Stimulated activated CD4-positive, alpha-beta T cell treated with anti-CD3 and anti-CD28 coated beads, TNF-alpha, amount 100 ng/mL, for 4 hours (primary cell): ENCODE measurements around the gene RBBP7.
"Not testable (repeated sequence)": the region's sequence is repeated elsewhere in the genome, so short reads cannot be mapped to it uniquely, and the experiment has no call there.

Experiments
- DNase-seq, 3 experiments: peaks; one replicate each; pipeline ENCODE4 v3.0.0-alpha.2; 2020; ENCODE audit warnings: low read depth in 3 of 3

RBBP7 gene

DNA sequence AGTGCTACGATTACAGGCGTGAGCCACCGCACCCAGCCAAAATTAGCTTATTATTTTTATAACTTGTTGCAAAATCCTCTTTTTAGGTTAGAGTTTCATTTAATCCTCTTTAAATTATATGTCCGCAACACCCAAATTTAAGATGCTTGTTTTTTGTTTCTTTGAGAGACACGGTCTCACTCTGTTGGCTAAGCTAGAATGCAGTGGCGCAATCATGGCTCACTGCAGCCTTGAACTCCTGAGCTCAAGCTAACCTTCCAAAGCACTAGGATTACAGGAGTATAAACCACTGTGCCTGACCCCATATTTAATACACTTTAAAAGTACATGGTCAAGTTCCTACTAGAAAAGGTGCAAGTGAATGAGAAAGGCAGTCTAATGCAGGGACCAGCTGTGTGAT lies 2.2 kb downstream of the RBBP7 start:
- DNase-seq: no peak

DNA sequence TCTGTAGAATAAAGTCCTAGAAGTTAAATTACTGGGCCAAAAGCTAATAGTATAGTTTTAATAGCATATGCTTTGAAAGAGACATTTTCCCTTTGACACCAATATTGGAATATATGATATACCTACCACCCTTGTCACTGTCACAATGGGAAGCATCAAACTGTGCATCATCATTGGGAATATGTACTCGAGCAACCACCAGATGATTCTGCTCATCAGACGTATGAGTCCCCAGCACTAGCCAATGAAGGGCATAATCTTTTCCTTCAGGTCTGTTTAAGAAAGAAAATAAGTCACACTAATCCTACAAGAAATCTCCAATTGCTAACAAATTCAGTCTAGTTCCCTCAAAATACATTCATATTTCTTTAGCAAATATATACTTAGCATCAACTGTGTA lies 7.3 kb downstream of the RBBP7 start:
- no peak for DNase-seq

DNA sequence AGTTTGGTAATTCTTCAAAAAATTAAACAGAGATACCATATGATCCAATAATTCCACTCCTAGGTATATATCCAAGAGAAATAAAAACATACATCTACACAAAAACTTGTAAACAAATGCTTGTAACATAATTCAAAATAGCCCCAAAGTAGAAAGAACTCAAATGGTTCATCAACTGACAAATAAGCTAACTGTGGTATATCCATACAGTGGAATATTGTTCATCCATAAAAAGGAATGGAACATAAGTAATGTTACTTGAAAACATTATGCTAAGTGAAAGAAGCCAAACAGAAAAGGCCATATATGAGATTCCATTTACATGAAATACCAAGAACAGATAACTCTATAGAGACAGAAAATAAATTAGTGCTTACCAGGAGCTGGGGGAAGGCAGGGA lies 13.4 kb downstream of the RBBP7 start:
- DNase-seq: no peak

GRCh38 chrX:16856076-16856404 lies 14.1 kb downstream of the RBBP7 start:
- DNase-seq: not testable (repeated sequence)

- DNase-seq: no peak
Observed at GRCh38 chrX:16855363-16856075, 14.6 kb downstream of the RBBP7 start.

DNA sequence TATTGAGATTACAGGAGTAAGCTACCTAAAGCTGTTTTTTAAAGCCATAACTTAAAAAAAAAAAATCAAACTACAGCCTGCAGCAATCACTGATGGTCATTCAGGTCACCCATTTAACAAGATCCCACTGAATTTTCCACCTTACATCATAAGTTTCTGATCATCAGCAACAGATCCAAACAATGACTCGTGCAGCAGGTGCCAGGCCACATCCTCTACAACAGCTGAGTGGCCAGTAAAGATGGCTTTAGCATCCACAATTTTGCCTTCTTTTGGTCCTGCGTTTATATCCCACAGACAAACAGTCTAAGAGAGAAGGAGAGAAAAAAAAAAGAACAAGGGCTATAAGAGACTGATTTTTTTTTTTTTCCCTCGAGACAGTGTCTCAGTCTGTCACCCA lies 16.6 kb downstream of the RBBP7 start:
- DNase-seq: no peak

DNA sequence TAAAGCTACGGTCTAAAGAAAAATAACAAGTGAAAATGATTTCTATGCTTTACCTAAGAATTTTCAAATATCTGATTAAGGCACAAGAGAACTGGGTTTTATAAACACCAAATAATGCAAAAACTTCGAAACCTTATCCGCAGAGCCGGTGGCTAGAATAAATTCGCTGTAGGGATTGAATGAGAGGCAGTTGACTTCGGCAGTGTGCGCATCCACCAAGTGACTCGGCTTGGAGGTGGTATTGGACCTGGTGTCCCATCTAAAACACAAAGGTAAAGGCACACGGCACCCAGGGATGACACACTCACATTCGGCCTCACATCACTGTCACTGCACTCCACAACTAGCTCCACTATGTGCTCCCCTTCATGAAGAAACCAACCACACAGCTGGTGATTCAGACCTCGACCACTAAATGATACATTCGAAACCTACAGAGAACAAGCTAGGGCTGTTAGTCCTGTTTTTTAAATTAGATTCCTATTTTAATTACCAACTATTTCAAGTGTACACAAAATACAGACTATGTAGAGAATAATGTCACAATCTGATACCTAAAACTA lies 17.5 kb downstream of the RBBP7 start:
- no peak for DNase-seq

DNA sequence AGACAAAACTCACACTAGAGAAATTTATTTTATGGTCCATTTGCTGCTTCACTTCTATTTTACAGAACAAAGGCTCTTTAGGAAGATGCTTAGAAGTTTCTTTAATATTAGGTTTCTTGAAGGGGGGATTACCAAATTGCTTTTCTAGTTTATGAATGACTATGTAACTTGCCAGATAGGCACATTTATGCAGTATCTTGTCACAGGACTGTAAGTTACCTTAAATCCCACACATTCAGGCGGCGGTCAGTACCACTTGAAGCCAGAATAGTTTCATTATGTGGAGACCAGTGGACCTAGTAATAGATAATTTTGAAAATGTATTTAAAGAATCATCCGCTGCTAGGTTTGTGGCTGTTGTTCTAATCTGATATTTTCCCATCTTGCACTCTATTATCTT lies 18.3 kb downstream of the RBBP7 start:
- no peak for DNase-seq

DNA sequence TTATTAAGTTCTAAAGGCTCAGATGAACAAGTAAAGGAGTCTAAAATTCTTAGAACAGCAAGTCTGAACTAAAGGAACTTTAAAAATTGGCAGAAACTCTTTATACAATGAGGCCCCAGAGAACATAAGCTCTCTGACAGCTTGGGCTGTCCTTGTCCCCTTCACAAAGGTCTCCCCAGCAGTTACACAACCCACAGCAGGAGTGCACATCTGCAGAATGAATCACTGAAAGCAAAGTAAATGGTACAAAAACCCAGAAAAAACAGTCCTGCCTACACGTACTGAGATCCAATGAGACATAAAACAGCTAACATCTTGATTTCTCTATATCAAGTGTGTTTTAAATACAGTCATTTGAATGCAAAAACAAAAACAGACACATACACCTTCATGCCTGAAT lies 18.7 kb downstream of the RBBP7 start:
- no peak for DNase-seq

DNA sequence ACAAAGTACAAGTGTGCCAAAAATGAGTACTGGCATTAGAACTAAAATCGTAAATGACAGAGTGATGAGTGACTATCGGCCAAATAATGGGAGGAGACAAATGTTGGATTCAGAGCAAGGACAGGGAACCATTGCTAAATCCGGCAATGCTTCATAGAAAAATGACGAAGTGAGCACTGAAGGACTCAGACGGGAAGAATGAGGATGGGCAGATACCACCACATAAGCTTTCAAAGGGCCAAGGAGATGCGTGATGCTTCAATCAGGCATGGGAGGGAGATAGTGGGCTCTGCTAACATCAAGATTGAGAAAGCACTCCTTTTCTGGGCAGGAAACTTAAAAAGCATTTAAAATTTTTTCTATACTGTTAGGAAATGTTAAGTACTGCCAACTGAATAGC lies 21.6 kb downstream of the RBBP7 start:
- DNase-seq: no peak

- no peak for DNase-seq
Observed at GRCh38 chrX:16845686-16846085, 24.5 kb downstream of the RBBP7 start.

- DNase-seq: no peak
Observed at GRCh38 chrX:16843208-16843909, 26.8 kb downstream of the RBBP7 start.

- DNase-seq: no peak
Observed at GRCh38 chrX:16842684-16843083, 27.5 kb downstream of the RBBP7 start.

DNA sequence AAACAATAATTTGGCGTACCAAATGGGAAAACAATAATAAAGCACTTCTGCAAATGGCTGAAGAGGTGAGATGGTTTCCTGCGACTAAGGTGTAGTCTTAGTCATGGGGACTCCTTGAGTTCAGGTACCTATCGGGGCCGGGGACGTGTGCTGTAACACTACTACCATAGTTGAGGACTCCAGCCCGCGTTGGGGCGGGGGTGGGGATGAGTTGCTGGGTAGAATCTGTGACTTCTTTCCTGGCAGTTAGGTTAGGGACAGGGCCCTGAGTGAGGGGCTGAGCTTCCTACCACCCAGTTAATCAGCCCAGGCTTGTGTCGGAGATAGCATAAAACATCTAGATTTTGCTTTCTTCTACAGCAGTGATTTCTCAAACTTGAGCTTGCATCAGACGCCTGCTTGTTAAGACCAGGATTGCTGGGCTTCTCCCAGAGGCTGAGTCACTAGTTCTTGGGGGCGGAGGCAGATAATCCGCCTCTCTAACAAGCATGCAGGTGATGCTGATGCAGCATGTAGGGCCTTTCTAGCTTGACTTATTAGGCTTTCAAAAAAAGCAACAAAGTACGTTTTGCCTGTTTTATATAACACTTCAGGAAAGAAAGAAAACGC lies 30.2 kb downstream of the RBBP7 start:
- no peak for DNase-seq

DNA sequence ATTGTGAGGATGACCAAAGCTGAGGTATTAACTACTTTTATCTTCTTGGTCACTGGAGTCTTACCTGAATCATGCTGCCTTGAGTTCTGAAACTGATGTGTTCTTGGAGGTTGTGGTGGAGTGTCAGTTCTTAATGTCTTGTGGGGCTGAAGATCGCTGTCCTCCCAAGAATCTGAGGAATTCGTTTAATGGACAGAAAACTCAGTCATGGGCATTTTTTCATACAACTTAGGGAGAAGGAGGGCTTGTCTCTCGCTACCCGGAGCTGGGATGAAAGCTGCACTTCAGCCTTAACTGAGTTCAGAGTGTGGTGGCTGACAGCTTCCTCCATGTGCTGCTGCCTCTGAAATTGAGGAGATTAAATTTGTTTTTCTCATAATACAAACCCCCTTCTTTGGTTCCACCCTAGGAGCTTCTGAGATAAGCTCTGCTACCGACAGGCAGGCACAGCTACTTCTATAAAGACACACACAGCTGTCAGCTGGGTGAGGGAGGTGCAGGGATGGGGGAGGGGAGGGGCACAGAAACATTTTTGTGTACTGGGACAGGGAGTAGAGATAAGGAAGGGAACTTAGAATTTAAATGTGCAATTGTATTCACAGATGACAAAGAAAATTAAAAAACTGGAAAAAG lies 30.8 kb downstream of the RBBP7 start:
- DNase-seq: no peak

DNA sequence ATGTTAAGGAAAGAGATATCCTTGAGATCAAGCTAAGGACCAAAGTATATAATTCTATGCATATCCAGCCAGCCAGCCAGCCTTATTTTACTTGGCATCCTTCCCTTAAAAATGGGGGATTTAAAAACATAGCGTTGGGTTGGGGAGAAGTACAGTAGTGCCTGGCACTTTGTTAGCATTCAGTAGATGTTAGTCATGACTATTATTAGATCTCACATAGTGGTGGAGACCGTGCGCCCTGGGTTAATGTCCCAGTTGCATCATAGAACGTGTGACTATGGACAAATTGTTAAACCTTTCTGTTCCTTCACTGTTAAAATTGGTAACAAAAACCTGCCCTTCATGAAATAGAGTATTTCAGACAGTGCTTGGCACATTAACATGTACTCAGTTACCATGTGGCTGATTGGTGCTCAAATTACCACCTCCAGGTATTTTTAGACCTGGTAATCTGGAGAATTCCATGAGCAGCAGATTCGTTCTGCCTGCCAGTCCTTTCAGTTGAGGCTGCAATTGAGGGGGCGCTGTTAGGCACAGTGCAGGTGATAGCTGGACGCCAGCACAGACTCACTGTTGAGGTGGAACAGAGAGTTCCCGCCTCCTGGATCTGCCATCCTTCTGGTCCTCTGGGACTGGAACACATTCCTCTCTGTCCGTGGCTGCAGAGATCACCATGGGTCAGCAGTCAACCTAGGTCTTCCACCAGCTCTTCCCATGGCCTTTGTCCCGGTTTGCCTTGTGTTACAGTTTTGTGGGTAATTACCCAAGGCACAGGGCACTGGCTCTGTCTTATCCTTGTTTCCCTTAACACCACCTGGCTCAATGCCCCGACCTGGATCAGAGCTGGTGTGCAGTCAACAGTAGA lies 31.7 kb downstream of the RBBP7 start:
- no peak for DNase-seq

DNA sequence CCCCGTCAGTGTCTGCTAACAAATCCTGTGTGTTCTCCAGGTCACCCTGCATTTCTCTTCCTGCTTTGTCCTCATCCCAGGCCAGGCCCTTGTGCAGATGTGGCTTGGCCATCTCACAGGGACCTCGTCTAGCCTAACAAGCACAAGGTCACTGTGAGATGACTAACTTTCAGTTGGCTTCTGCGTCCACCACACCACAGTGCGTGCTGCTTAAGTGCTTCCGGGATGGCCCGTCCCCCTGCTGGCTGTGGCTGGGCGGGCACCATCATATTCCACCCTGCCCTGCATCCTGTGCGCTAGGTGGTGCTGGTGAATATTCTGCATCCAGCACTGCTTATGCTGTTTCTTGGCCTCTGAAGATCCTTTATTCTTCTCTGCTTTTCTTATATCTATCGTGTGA lies 33.8 kb downstream of the RBBP7 start:
- no peak for DNase-seq

GRCh38 chrX:16834806-16835205 lies 35.4 kb downstream of the RBBP7 start:
- no peak for DNase-seq

GRCh38 chrX:16832301-16832700 lies 37.9 kb downstream of the RBBP7 start:
- no peak for DNase-seq

DNA sequence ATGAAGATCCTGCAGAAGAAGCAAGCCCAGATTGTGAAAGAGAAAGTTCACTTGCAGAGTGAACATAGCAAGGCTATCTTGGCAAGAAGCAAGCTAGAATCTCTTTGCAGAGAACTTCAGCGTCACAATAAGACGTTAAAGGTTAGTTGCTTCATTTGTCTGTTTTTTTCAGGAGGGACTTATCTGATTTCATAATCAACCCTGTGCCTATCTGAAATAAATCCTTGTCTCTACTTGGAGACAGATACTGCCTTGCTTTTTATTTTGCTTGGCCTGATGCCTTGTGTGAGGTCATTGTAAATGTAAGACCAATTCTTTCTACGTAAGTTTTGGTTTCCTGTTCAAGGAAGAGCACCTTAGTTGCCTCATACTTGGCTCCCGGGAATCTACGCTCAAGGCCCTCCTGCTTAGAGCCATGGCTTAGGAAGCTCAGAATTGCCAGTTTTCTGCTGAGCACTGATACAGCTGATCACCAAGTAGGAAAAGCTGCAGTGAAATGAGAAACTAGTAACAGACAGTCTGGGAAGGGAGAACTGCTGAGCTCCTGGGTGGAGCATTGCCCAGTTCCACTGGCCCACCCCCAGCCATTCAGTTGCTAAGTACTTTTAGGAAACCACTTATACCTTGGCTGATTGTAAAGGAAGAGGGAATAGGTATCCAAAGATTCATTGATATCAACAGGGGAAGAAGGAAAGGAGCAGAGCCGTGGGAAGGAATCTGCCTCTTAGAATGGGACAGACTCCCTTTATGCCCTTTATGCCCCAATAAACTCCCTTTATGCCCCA lies 41.8 kb downstream of the RBBP7 start:
- no peak for DNase-seq

- no peak for DNase-seq
Observed at GRCh38 chrX:16827225-16827624, 42.9 kb downstream of the RBBP7 start.
